ENCODE data around the gene LDLR.
A peak's percentile ranks its signal among the peaks of the same experiment; 100 is the strongest.
"Not testable (repeated sequence)": the region's sequence is repeated elsewhere in the genome, so short reads cannot be mapped to it uniquely, and the experiment has no call there.

Gene LDLR

DNA sequence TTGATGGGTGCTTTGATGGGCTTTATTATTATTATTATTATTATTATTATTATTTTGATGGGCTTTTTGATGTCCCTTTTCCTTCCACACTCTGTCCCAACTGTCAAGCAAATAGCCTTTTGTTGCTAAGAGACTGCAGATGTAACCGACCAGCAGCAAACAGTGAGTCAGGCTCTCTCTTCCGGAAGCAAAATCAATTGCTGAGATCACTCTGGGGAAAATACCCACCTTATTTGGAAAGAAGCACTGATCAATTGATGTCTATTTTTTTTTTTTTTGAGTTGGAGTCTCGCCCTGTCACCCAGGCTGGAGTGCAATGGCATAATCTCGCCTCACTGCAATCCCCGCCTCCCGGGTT, 2.9 kb downstream of the LDLR start:
- Histone ChIP-seq H3K4me3 (ENCODE audit: extremely low read depth, insufficient read depth, low read length, poor library complexity, severe bottlenecking) (peak overlapping the region; percentile 99), H3K27ac (ENCODE audit: low read depth, low read length, severe bottlenecking) (peak overlapping the region; percentile 98), H3K36me3 (ENCODE audit: control insufficient read depth, insufficient read depth, low read length) (peaks cover 69% of the 10 kb centered on the region), H3K9me3 (ENCODE audit: control insufficient read depth, low read length) (no peaks in the 10 kb centered on the region), H3K4me1 (ENCODE audit: control insufficient read depth, insufficient read depth, low read length, poor library complexity, severe bottlenecking) (peaks cover 45% of the 10 kb centered on the region)
- 67% methylated on average over 6 of the region's 6 CpGs for WGBS, 2 experiments (ENCODE audit: insufficient coverage in 2 of 2)

DNA sequence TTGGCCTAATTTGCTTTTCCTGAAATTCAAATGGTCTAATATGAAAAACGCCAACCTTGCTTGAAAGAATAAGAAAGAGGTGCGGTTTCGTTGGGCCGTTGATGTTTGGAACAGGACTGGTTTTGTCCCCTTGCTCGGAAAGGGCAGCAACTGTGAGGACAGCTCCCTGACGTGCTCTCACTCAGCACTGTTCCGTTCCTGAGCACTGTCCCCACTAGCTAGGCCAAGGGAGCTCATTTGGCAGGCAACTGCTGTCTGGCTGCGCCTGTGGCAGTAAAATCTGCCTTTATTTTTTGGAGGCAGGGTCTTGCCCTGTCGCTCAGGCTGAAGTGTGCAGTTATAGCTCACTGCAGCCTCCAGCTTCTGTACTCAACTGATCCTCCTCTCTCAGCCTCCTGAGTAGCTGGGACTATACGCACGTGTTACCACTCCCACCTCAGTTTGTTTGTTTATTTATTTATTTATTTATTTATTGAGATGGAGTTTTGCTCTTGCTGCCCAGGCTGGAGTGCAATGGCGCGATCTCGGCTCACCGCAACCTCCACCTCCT, 4.5 kb downstream of the LDLR start:
- Histone ChIP-seq H3K9me3 (ENCODE audit: control insufficient read depth, low read length) (no peaks in the 10 kb centered on the region), H3K27ac (ENCODE audit: low read depth, low read length, severe bottlenecking) (no peak overlapping the region), H3K36me3 (ENCODE audit: control insufficient read depth, insufficient read depth, low read length) (peaks cover 85% of the 10 kb centered on the region), H3K4me1 (ENCODE audit: control insufficient read depth, insufficient read depth, low read length, poor library complexity, severe bottlenecking) (peaks cover 45% of the 10 kb centered on the region), H3K4me3 (ENCODE audit: extremely low read depth, insufficient read depth, low read length, poor library complexity, severe bottlenecking) (peak overlapping the region; percentile 1)
- WGBS, 2 experiments (ENCODE audit: insufficient coverage in 2 of 2), result 94 to 95% methylated on average over 9 of the region's 15 CpGs

DNA sequence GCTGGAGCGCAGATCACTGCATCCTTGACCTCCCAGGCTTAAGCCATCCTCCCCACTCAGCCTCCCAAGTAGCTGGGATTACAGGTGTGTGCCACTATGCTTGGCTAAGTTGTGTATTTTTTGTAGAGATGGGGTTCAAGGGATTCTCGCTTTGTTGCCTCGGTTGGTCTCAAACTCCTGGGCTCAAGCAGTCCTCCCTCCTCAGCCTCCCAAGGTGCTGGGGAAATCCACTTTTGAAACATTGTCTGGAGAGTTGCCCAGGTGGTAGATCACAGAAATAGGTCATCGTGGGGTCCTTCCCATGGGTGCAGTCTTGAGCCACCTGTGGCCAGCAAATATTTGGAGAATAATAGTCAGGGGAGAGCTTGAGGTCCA, 5.2 kb downstream of the LDLR start:
- Histone ChIP-seq H3K27ac (ENCODE audit: low read depth, low read length, severe bottlenecking) (peak overlapping the region; percentile 83), H3K36me3 (ENCODE audit: control insufficient read depth, insufficient read depth, low read length) (peaks cover 92% of the 10 kb centered on the region), H3K4me3 (ENCODE audit: extremely low read depth, insufficient read depth, low read length, poor library complexity, severe bottlenecking) (no peak overlapping the region), H3K9me3 (ENCODE audit: control insufficient read depth, low read length) (no peaks in the 10 kb centered on the region), H3K4me1 (ENCODE audit: control insufficient read depth, insufficient read depth, low read length, poor library complexity, severe bottlenecking) (peaks cover 42% of the 10 kb centered on the region)
- 93 to 100% methylated on average over 1 to 3 of the region's 4 CpGs for WGBS, 2 experiments (ENCODE audit: insufficient coverage in 2 of 2)

DNA sequence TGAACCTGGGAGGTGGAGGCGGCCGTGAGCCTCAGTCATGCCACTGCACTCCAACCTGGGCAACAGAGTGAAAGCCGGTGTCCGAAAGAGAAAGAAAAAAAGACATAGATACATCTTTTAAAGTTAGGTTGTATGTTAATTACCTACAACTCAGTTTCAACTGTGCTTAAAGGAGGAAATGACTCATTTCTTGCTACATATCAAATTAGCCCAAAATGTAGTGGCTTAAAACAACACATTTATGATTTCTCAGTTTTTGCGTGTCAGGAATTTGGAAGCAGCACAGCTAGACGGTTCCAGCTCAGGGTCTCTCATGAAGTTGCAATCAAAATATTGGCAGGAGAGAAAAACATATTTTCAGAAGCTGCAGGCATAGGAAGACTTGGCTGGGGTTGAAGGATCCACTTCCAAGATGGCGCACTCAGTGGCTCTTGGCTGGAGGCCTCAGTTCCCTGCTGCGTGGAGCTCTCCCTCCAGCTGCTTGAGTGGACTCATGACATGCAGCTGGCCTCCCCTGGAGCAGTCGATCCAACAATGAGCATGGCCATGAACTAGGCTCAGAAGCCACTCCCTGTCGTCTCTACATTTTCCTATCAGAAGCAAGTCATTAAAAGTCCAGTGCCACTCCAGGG, 7.1 kb downstream of the LDLR start:
- Histone ChIP-seq H3K4me3 (ENCODE audit: extremely low read depth, insufficient read depth, low read length, poor library complexity, severe bottlenecking) (no peak overlapping the region), H3K9me3 (ENCODE audit: control insufficient read depth, low read length) (no peaks in the 10 kb centered on the region), H3K36me3 (ENCODE audit: control insufficient read depth, insufficient read depth, low read length) (peaks cover 97% of the 10 kb centered on the region), H3K27ac (ENCODE audit: low read depth, low read length, severe bottlenecking) (peak overlapping the region; percentile 36), H3K4me1 (ENCODE audit: control insufficient read depth, insufficient read depth, low read length, poor library complexity, severe bottlenecking) (peaks cover 42% of the 10 kb centered on the region)
- WGBS, 2 experiments (ENCODE audit: insufficient coverage in 2 of 2), result 92 to 94% methylated on average over 5 to 7 of the region's 10 CpGs

DNA sequence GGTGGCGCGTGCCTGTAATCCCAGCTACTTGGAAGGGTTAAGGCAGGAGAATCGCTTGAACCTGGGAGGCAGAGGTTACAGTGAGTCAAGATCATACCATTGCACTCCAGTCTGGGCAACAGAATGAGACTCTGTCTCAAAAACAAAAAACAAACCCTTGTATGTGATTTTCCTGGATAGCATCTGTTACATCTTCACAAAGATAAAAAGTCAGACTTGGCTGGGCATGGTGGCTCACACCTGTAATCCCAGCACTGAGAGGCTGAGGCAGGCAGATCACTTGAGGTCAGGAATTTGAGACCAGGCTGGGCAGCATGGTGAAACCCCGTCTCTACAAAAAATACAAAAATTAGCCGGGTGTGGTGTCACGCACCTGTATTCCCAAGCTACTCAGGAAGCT, 8.1 kb downstream of the LDLR start:
- not testable (repeated sequence) for H3K27ac ChIP-seq (ENCODE audit: low read depth, low read length, severe bottlenecking); H3K4me3 ChIP-seq (ENCODE audit: extremely low read depth, insufficient read depth, low read length, poor library complexity, severe bottlenecking); H3K9me3 ChIP-seq (ENCODE audit: control insufficient read depth, low read length)
- 91 to 97% methylated on average over 3 to 5 of the region's 6 CpGs for WGBS, 2 experiments (ENCODE audit: insufficient coverage in 2 of 2)
- peaks cover 100% of the 10 kb centered on the region for H3K36me3 ChIP-seq (ENCODE audit: control insufficient read depth, insufficient read depth, low read length)
- H3K4me1 ChIP-seq (ENCODE audit: control insufficient read depth, insufficient read depth, low read length, poor library complexity, severe bottlenecking), result peaks cover 42% of the 10 kb centered on the region

DNA sequence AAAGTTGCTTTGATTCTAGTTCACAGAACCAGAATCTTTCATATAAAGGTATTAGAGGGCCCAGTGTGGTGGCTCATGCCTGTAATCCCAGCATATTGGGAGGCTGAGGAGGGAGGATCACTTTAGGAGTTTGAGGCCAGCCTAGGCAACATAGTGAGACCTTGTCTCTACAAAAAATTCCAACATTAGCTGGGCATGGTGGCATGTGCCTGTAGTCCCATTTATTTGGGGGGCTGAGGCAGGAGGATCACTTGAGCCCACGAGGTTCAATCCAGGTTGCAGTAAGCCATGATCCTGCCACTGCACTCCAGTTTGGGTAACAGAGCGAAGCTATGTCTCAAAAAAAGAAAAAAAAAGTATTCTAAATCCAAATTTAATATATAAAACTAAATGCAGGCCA, 9.1 kb downstream of the LDLR start:
- Histone ChIP-seq H3K9me3 (ENCODE audit: control insufficient read depth, low read length) (no peaks in the 10 kb centered on the region), H3K4me1 (ENCODE audit: control insufficient read depth, insufficient read depth, low read length, poor library complexity, severe bottlenecking) (peaks cover 35% of the 10 kb centered on the region), H3K27ac (ENCODE audit: low read depth, low read length, severe bottlenecking) (peak overlapping the region; percentile 23), H3K36me3 (ENCODE audit: control insufficient read depth, insufficient read depth, low read length) (peaks cover 100% of the 10 kb centered on the region), H3K4me3 (ENCODE audit: extremely low read depth, insufficient read depth, low read length, poor library complexity, severe bottlenecking) (no peak overlapping the region)
- no CpG with 5 or more reads among the region's 2 CpGs for WGBS, 2 experiments (ENCODE audit: insufficient coverage in 2 of 2)

DNA sequence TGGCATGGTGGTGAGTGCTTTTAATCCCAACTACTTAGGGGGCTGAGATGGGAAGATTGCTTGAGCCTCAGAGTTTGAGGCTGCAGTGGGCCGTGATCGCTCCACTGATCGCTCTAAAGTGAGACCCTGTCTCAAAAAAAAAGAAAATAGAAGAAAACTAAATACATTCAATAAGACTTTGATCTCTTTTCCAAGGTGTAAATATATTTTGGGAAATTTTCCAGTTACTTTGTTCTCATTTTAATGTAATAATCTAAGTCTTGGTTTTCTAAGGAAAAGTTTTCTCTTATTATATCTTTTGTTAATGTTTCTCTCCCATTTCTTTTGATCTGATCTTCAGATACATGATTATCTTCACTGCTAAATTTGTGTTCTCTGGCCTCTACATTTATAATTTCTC, 9.6 kb downstream of the LDLR start:
- 100% methylated on average over 2 of the region's 3 CpGs; no CpG with 5 or more reads in 1 of the 2 experiments for WGBS, 2 experiments (ENCODE audit: insufficient coverage in 2 of 2)
- H3K36me3 ChIP-seq (ENCODE audit: control insufficient read depth, insufficient read depth, low read length), result peaks cover 100% of the 10 kb centered on the region

DNA sequence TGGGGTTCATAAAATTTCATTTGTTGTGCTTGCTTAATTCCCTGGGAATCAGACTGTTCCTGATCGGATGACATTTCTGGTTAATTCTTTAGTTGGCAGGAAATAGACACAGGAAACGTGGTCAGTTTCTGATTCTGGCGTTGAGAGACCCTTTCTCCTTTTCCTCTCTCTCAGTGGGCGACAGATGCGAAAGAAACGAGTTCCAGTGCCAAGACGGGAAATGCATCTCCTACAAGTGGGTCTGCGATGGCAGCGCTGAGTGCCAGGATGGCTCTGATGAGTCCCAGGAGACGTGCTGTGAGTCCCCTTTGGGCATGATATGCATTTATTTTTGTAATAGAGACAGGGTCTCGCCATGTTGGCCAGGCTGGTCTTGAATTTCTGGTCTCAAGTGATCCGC, 10.8 kb downstream of the LDLR start:
- Histone ChIP-seq H3K9me3 (ENCODE audit: control insufficient read depth, low read length) (no peaks in the 10 kb centered on the region), H3K27ac (ENCODE audit: low read depth, low read length, severe bottlenecking) (no peak overlapping the region), H3K4me1 (ENCODE audit: control insufficient read depth, insufficient read depth, low read length, poor library complexity, severe bottlenecking) (peaks cover 20% of the 10 kb centered on the region), H3K4me3 (ENCODE audit: extremely low read depth, insufficient read depth, low read length, poor library complexity, severe bottlenecking) (no peak overlapping the region), H3K36me3 (ENCODE audit: control insufficient read depth, insufficient read depth, low read length) (peaks cover 100% of the 10 kb centered on the region)
- 96 to 99% methylated on average over 8 to 12 of the region's 12 CpGs for WGBS, 2 experiments (ENCODE audit: insufficient coverage in 2 of 2)

More for the DNA sequence above, 9.6 kb downstream of the LDLR start:
- Histone ChIP-seq H3K27ac (ENCODE audit: low read depth, low read length, severe bottlenecking) (peak overlapping the region; percentile 23), H3K4me3 (ENCODE audit: extremely low read depth, insufficient read depth, low read length, poor library complexity, severe bottlenecking) (no peak overlapping the region), H3K9me3 (ENCODE audit: control insufficient read depth, low read length) (no peaks in the 10 kb centered on the region), H3K4me1 (ENCODE audit: control insufficient read depth, insufficient read depth, low read length, poor library complexity, severe bottlenecking) (peaks cover 30% of the 10 kb centered on the region)

DNA sequence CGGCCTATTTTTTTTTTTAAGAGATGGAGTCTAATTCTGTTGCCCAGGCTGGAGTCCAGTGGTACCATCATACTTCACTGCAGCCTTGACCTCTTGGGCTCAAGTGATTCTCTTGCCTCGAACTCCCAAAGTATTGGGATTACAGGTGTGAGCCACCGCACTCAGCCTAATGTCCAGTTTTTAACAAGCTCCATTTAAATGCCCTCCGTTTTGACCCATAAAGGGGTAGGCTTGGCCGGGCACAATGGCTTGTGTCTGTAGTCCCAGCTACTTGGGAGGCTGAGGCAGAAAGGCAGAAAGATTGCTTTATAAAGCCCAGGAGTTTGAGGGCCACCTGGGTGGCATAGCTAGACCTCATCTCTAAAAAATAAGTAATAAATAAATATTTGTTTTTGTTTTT, 11.8 kb downstream of the LDLR start:
- Histone ChIP-seq H3K4me1 (ENCODE audit: control insufficient read depth, insufficient read depth, low read length, poor library complexity, severe bottlenecking) (peaks cover 14% of the 10 kb centered on the region), H3K36me3 (ENCODE audit: control insufficient read depth, insufficient read depth, low read length) (peaks cover 100% of the 10 kb centered on the region), H3K9me3 (ENCODE audit: control insufficient read depth, low read length) (no peaks in the 10 kb centered on the region), H3K4me3 (ENCODE audit: extremely low read depth, insufficient read depth, low read length, poor library complexity, severe bottlenecking) (no peak overlapping the region), H3K27ac (ENCODE audit: low read depth, low read length, severe bottlenecking) (no peak overlapping the region)
- 90 to 98% methylated on average over 3 to 5 of the region's 5 CpGs for WGBS, 2 experiments (ENCODE audit: insufficient coverage in 2 of 2)

DNA sequence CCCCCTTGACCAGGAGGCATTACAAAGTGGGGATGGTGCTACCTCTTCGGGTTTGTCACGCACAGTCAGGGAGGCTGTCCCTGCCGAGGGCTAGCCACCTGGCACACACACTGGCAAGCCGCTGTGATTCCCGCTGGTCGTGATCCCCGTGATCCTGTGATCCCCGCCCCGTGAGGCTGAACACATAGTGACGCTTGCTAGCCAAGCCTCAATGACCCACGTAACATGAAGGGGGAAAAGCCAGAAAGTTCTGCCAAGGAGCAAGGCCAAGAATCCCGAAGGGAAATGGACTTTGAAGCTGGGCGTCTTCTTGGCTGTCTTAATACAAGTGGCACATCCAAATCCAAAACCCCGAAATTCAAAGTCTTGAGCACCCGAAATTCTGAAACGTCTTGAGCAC, 13.7 kb downstream of the LDLR start:
- Histone ChIP-seq H3K36me3 (ENCODE audit: control insufficient read depth, insufficient read depth, low read length) (peaks cover 98% of the 10 kb centered on the region), H3K27ac (ENCODE audit: low read depth, low read length, severe bottlenecking) (peak overlapping the region; percentile 10), H3K9me3 (ENCODE audit: control insufficient read depth, low read length) (no peaks in the 10 kb centered on the region), H3K4me1 (ENCODE audit: control insufficient read depth, insufficient read depth, low read length, poor library complexity, severe bottlenecking) (peaks cover 5% of the 10 kb centered on the region), H3K4me3 (ENCODE audit: extremely low read depth, insufficient read depth, low read length, poor library complexity, severe bottlenecking) (no peak overlapping the region)
- 96% methylated on average over 16 of the region's 16 CpGs for WGBS, 2 experiments (ENCODE audit: insufficient coverage in 2 of 2)

DNA sequence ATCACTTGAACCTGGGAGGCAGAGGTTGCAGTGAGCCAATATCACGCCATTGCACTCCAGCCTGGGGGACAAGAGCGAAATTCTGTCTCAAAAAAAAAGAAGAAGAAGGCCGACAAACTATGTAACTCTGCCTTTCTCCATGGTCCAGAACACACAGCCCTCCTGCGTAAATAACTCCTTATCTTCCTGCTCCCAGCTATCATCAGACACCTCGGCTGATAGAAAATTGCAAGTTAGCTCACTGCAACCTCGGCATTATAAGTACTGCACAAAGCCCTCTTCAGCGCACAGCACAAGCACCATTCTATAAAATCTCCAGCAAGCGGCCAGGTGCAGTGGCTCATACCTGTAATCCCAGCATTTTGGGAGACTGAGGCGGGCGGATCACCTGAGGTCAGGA, 14.4 kb downstream of the LDLR start:
- H3K27ac ChIP-seq (ENCODE audit: low read depth, low read length, severe bottlenecking); H3K4me3 ChIP-seq (ENCODE audit: extremely low read depth, insufficient read depth, low read length, poor library complexity, severe bottlenecking); H3K9me3 ChIP-seq (ENCODE audit: control insufficient read depth, low read length); H3K4me1 ChIP-seq (ENCODE audit: control insufficient read depth, insufficient read depth, low read length, poor library complexity, severe bottlenecking): not testable (repeated sequence)
- peaks cover 97% of the 10 kb centered on the region for H3K36me3 ChIP-seq (ENCODE audit: control insufficient read depth, insufficient read depth, low read length)
- 93 to 97% methylated on average over 5 to 7 of the region's 10 CpGs for WGBS, 2 experiments (ENCODE audit: insufficient coverage in 2 of 2)
